Activated naive CD4-positive, alpha-beta T cell treated with anti-CD3 and anti-CD28 coated beads, Interleukin-2, amount 50 U/mL, for 72 hours (primary cell): ENCODE data around the gene C11orf91. TPM values are rescaled to one million over a fixed set of nuclear protein-coding genes. Genes with fewer than 3 reads are reported as not detected.
"Not testable (repeated sequence)": the region's sequence is repeated elsewhere in the genome, so short reads cannot be mapped to it uniquely, and the experiment has no call there.

Experiments
- ATAC-seq, 2 donors: fragments of 150-1000 bp; cut with Tn5 transposase; 2 replicates each; pipeline ENCODE4 v1.10.0; 2021; ENCODE audit warnings: mild to moderate bottlenecking in 2 of 2, moderate library complexity in 2 of 2
- DNase-seq, 2 donors: peaks; one replicate each; pipeline ENCODE4 v3.0.0; 2021 to 2022; ENCODE audit warnings: low spot score in 2 of 2
- H3K27ac Mint-ChIP-seq, 2 donors: one replicate each; pipeline ENCODE4 v1.8.0; 2022; ENCODE audit warnings: mild to moderate bottlenecking in 2 of 2, mixed read lengths in 2 of 2
- H3K36me3 Mint-ChIP-seq, 2 donors: one replicate each; pipeline ENCODE4 v1.8.0; 2022; ENCODE audit warnings: mixed read lengths in 2 of 2
- H3K9me3 Mint-ChIP-seq, 2 donors: one replicate each; pipeline ENCODE4 v1.8.0; 2022; ENCODE audit warnings: mixed read lengths in 2 of 2
- total RNA-seq, 2 donors: library from RNA; stranded (reverse); gene quantifications; one replicate each; pipeline ENCODE4 v1.2.3, GENCODE V29; 2022

C11orf91 gene
- total RNA-seq, 2 donors from 2014 or later = not detected

GRCh38 chr11:33690290-33691065 is 10.1 kb downstream of the C11orf91 start:
- no peak for DNase-seq
- H3K36me3 Mint-ChIP-seq = no peaks in the 10 kb centered on the region
- H3K9me3 Mint-ChIP-seq = no peaks in the 10 kb centered on the region
- ATAC-seq = peak; percentile 73 to 88
- H3K27ac Mint-ChIP-seq = peak overlapping the region in 1 of 2 donors; percentile 90

DNA sequence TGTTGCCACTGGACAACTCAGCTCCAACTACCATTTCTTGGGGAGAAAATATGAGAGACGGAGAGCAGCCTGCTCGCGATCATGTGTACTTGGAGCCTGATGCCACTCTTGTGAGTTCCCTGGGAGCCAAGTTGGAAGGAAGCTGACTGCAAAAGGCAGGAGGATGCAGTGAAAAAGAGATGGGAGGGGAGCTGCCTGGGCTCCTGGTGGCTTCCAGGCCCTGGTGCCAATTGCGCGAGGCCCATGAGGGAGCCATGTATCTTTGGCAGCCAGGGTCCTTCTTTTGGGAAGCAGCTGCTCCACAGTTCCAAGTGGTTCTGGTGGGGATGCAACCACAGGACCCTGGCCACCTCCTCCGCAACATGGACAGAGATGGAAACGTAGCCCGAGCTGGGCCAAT is 11.1 kb downstream of the C11orf91 start:
- ATAC-seq (no peak), DNase-seq (no peak)
- H3K9me3 Mint-ChIP-seq = no peaks in the 10 kb centered on the region
- no peaks in the 10 kb centered on the region for H3K36me3 Mint-ChIP-seq
- H3K27ac Mint-ChIP-seq = no peak overlapping the region

DNA sequence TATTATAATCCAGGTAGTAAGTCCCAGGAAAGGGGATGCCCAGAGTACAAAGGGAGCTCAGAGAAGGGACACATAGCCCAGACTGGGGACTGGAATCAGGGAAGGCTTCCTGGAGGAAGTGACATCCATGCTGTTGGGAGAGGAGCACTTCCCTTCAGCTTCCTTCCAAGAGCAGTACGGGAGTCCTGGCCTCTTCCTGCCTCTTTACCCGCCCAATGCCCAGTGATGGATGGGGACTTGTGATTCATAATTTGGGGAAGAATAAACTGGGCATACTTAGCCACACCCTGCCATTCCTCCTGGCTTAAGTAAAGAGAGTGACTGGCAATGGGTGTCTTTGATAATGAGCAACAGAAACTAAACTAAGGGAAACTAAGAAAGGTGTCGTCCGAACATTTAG is 11.5 kb downstream of the C11orf91 start:
- H3K9me3 Mint-ChIP-seq = no peaks in the 10 kb centered on the region
- no peaks in the 10 kb centered on the region for H3K36me3 Mint-ChIP-seq
- no peak for DNase-seq
- ATAC-seq = no peak
- no peak overlapping the region for H3K27ac Mint-ChIP-seq

DNA sequence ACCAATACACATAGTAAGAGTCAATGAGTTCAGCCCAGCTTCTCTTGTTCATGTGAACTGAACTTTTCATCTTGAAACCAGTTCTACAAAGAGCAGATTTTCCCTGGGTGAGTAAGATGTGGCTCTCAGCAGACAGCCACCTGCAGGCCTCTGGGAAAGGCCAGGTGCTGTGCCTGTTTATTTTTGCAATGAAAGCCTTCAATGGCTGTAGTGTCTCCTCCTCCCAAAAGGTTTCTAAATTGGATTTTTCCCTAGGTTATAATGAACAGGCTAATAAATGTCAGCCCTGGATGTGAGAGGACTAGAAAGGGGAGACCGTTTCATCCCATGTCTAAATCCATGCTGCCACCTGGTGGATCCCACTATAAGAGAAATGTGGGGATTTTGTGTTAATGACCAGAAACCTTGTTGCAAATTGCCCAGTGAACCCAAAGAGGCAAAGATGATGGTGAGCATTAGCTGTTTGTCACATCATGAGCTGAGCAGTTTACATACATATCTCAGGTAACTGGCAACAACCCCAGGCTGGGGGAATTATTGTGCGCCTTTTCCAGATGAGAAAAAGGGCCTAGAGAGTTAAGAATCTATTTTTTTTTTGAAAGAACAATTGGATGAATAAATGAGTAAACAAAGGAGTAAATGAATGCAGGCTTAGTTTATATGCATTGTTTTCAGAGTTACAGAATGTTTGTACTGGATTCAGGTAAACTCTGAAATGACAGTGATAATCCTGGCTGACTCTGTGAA is 12.7 kb downstream of the C11orf91 start:
- H3K27ac Mint-ChIP-seq = no peak overlapping the region
- ATAC-seq (peak; percentile 22 to 81), DNase-seq (no peak)
- no peaks in the 10 kb centered on the region for H3K36me3 Mint-ChIP-seq
- no peaks in the 10 kb centered on the region for H3K9me3 Mint-ChIP-seq

- no peak overlapping the region for H3K27ac Mint-ChIP-seq
These were observed 15.5 kb downstream of the C11orf91 start for GRCh38 chr11:33685082-33685481.

GRCh38 chr11:33684003-33684706 is 16.5 kb downstream of the C11orf91 start:
- H3K36me3 Mint-ChIP-seq = no peaks in the 10 kb centered on the region
- no peak overlapping the region for H3K27ac Mint-ChIP-seq
- DNase-seq (no peak), ATAC-seq (no peak)
- no peaks in the 10 kb centered on the region for H3K9me3 Mint-ChIP-seq

More at GRCh38 chr11:33685082-33685481, 15.5 kb downstream of the C11orf91 start:
- no peaks in the 10 kb centered on the region for H3K36me3 Mint-ChIP-seq
- DNase-seq = no peak
- ATAC-seq = no peak
- H3K9me3 Mint-ChIP-seq = no peaks in the 10 kb centered on the region

- peaks cover 0 to 9% of the 10 kb centered on the region in 2 donors for H3K9me3 Mint-ChIP-seq
- peak overlapping the region in 1 of 2 donors; percentile 17 for H3K27ac Mint-ChIP-seq
- ATAC-seq = no peak
- DNase-seq = no peak
- H3K36me3 Mint-ChIP-seq = peaks cover 0 to 6% of the 10 kb centered on the region in 2 donors
These were observed 18.2 kb downstream of the C11orf91 start for GRCh38 chr11:33682446-33682845.

GRCh38 chr11:33682019-33682418 is 18.6 kb downstream of the C11orf91 start:
- peak overlapping the region in 1 of 2 donors; percentile 17 for H3K27ac Mint-ChIP-seq
- peaks cover 0 to 9% of the 10 kb centered on the region in 2 donors for H3K9me3 Mint-ChIP-seq
- H3K36me3 Mint-ChIP-seq = peaks cover 0 to 6% of the 10 kb centered on the region in 2 donors
- DNase-seq (no peak), ATAC-seq (no peak)

GRCh38 chr11:33678616-33679015 is 22.0 kb downstream of the C11orf91 start:
- not testable (repeated sequence) for H3K27ac Mint-ChIP-seq, ATAC-seq, DNase-seq, H3K9me3 Mint-ChIP-seq, H3K36me3 Mint-ChIP-seq

GRCh38 chr11:33674035-33674814 is 26.4 kb downstream of the C11orf91 start:
- peaks cover 0 to 9% of the 10 kb centered on the region in 2 donors for H3K9me3 Mint-ChIP-seq
- no peak for ATAC-seq
- no peak for DNase-seq
- no peak overlapping the region for H3K27ac Mint-ChIP-seq
- peaks cover 0 to 6% of the 10 kb centered on the region in 2 donors for H3K36me3 Mint-ChIP-seq

- no peak for DNase-seq
- no peaks in the 10 kb centered on the region for H3K9me3 Mint-ChIP-seq
- no peaks in the 10 kb centered on the region for H3K36me3 Mint-ChIP-seq
- no peak for ATAC-seq
- H3K27ac Mint-ChIP-seq = peak overlapping the region in 1 of 2 donors; percentile 77
These were observed 28.4 kb downstream of the C11orf91 start for GRCh38 chr11:33672273-33672672.

GRCh38 chr11:33670250-33671011 is 30.2 kb downstream of the C11orf91 start:
- H3K27ac Mint-ChIP-seq = no peak overlapping the region
- DNase-seq (no peak), ATAC-seq (peak; percentile 50 to 65)
- no peaks in the 10 kb centered on the region for H3K9me3 Mint-ChIP-seq
- no peaks in the 10 kb centered on the region for H3K36me3 Mint-ChIP-seq

DNA sequence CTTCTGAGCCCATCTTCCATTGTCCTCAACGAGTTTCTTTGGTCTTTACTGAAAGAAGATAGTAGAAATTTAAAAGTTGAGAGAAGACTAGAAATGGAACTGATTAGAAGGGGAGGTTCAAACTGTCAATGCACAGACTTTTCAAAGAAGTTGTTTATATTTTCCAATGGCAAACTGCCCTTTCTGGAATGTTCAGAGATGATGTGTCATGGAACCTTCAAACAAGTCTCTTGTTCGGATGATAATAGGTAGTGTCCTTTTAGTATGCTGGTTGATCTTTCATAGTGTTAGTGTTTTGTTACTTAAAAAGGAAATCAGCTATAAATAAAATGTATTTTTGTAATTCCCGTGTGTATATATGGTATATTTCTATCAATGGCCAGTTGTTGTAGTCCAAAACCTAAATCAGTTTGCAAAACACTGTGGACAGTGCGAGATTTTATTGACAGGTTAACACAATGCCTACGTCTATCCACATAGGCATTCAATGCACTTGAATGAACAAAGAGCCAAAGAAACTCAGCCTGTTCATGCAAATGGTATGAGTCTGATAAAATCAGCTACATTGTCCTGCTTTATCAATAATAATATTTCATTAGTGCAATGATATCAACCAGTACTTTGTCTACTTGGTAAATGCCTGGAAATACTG is 30.9 kb downstream of the C11orf91 start:
- Mint-ChIP-seq H3K36me3 (no peaks in the 10 kb centered on the region), H3K9me3 (no peaks in the 10 kb centered on the region), H3K27ac (no peak overlapping the region)
- no peak for ATAC-seq
- no peak for DNase-seq

GRCh38 chr11:33668951-33669596 is 31.6 kb downstream of the C11orf91 start:
- no peak overlapping the region for H3K27ac Mint-ChIP-seq
- no peaks in the 10 kb centered on the region for H3K36me3 Mint-ChIP-seq

GRCh38 chr11:33668468-33668825 is 32.2 kb downstream of the C11orf91 start:
- ATAC-seq = no peak
- DNase-seq = no peak
- no peaks in the 10 kb centered on the region for H3K36me3 Mint-ChIP-seq
- no peak overlapping the region for H3K27ac Mint-ChIP-seq
- no peaks in the 10 kb centered on the region for H3K9me3 Mint-ChIP-seq

More at GRCh38 chr11:33668951-33669596, 31.6 kb downstream of the C11orf91 start:
- ATAC-seq (no peak), DNase-seq (no peak)
- no peaks in the 10 kb centered on the region for H3K9me3 Mint-ChIP-seq
